GM19025 (cell line): ENCODE data around the gene KAT8.
"Not testable (repeated sequence)": the region's sequence is repeated elsewhere in the genome, so short reads cannot be mapped to it uniquely, and the experiment has no call there.

Source experiments
- ATAC-seq: cut with Tn5 transposase; IDR thresholded peaks from one replicate; pipeline ENCODE4 v1.9.1; 2021; ENCODE audit warnings: mild to moderate bottlenecking, low read depth, moderate library complexity; ENCODE audit not compliant: unreplicated experiment

KAT8 gene

DNA sequence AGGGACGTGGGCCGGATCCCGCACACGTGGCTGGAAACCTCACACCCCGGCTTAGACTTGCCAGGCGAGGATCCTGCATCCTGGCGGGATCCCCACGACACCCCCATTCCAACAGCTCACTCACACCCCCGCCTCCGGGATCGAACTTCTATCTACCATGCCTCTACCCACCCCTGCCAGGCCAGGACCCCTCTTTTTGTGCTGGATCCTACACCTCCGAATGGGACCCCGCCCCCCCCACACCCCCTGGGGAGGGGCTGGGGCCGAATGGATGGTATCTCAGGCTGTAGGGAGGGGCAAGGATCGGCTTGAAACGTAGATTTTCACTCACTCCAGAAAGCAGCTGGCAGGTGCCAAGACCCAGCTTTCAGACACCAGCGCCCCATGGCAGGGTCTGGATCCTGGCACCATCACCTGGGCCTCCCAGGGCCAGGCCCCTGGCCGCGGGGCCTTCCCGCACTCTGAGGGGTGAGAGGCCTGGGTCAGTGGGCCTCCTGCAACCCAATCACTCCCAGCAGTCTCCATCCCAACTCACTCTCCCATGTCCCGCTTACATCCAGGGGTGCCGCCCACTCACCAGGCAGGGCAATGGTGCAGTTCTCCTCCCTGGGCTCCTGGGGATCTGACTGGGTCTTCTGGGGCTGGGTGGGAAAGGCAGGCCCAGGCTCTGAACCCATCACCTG, 25.7 kb downstream of the KAT8 start:
- ATAC-seq, result no peak

DNA sequence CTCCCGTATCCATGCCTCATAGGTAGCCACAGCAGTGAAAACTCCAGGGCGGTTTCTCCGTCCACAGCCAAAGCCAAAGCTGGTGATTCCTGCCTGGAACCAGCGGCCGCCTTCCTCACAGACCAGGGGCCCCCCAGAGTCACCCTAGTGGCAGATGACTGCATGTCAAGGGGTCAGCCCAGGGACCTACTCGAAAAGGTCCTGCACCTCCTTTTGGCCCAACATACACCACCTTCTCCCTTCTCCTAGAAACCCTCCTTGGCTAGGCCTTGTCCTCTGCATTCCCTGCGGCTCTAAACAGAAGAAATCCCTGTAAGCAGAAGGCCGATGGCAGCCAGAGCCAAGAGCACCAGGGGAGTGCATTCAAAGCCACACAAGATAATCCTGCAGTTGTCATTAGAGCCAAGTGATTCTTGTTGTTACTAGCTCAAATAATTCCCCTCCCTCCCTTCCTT, 26.3 kb downstream of the KAT8 start:
- ATAC-seq, result no peak

DNA sequence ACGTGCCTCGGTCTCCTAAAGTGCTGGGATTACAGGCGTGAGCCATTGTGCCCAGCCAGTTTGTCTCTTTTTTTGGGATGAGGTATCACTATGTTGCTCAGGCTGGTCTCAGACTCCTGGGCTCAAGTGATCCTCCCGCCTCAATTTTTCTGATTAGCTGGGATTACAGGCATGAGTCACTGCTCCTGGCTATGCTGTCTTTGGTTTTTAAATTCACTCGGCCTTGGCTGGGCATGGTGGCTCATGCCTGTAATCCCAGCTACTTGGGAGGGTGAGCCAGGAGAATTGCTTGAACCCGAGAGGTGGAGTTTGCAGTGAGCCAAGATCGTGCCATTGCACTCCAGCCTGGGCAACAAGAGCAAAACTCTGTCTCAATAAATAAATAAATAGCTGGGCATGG, 27.0 kb downstream of the KAT8 start:
- ATAC-seq, result not testable (repeated sequence)

DNA sequence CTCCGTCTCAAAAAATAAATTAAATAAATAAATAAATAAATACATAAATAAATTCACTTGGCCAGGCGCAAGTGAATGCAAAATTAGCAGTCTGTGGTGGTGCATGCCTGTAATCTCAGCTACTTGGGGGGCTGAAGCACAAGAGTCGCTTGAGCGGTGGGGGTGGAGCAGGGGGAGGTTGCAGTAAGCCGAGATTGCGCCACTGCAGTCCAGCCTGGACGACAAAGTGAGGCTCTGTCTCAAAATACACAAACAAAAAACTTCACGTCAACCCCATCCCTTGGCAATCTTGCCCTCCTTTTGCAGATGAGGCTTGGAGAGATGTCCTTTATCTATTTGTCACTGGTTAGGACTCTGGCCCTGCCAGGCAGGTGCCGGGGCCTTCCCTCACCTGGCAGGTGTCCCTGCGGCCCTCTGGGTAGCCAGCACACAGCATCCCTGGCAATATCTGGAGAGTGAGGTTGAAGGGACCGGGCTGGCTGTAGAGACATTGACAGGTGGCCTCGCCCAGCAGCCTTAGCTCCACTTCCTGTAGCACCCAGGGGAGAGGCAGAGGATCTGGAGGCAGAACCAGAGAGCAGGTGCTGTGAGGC, 28.0 kb downstream of the KAT8 start:
- ATAC-seq, result no peak

DNA sequence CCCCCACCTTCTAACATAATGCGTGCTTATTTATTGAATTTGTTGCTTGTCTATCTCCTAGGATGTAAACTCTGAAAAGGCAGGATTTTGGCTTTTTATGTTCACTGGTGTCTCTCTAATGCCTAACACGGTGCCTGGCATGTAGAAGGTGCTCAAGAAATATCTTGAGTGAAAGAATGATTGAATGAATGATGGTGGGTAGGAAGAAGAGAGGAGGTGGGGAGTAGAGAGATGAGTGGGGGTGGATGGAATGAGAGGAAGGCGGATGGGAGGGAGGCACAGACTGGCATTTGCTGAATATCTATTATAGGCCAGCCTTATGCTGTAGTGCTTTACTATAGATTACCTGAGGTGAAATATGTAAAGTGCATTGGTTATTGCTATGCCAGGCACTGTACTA, 30.1 kb downstream of the KAT8 start:
- ATAC-seq, result no peak

DNA sequence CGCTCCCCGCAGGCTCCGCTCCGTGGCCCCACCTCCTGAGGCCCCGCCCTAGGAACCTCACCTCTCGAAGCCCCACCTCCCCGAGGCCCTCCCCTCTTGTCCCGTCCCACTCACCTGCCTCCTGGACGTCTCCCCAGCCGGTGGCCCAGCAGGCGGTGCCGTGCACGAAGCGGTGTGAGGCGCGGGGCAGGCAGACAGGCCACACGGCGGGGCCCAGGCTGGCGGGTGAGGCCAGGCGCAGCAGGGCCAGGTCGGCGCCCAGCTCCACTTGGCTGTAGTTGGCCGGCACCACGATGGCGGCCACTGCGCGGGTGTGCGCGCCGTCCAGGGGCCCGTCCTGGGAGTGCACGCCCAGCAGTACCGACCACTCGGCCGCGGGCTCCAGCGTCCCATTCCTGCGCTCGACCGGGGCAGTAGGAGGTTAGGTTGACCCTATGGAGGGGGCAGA, 30.8 kb downstream of the KAT8 start:
- no peak for ATAC-seq

DNA sequence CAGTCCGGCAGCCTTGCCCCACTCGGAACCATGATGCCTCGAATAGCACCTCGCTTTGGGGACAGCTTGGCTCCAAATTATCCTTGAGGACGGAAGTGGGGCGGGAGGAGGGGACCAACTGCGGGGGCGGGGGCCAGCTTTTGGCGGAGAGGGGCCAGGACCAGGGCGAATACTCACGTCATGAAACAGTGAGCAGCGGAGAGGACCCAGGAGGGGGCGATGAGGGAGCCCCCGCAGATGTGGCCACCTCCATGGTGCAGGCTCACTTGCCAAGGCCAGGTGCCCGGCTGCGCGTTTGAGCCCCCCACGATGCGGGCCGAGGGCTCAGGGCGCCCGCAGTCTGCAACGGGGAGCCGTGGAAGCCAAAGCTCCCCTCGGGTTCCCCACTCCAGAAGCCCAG, 31.4 kb downstream of the KAT8 start:
- no peak for ATAC-seq

DNA sequence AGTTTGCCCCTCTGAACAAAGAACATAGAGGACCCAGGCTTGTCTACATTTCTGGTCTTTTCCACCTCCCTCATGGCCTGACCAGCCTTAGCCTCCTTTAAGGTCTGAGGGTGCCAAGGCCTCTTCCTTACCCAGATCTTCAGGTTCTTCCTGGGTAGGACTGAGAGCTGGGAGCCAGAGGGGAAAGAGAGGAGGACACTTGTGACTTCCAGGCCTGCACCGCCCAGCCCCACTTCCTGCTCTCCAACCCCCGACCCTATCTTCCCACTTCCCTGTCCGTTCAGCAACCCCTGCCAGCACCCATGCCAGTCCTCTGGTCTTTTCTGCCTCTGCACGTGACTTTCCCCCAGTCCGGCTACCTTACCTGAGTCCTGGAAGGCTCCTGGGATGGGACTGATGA, 31.9 kb downstream of the KAT8 start:
- ATAC-seq, result no peak

DNA sequence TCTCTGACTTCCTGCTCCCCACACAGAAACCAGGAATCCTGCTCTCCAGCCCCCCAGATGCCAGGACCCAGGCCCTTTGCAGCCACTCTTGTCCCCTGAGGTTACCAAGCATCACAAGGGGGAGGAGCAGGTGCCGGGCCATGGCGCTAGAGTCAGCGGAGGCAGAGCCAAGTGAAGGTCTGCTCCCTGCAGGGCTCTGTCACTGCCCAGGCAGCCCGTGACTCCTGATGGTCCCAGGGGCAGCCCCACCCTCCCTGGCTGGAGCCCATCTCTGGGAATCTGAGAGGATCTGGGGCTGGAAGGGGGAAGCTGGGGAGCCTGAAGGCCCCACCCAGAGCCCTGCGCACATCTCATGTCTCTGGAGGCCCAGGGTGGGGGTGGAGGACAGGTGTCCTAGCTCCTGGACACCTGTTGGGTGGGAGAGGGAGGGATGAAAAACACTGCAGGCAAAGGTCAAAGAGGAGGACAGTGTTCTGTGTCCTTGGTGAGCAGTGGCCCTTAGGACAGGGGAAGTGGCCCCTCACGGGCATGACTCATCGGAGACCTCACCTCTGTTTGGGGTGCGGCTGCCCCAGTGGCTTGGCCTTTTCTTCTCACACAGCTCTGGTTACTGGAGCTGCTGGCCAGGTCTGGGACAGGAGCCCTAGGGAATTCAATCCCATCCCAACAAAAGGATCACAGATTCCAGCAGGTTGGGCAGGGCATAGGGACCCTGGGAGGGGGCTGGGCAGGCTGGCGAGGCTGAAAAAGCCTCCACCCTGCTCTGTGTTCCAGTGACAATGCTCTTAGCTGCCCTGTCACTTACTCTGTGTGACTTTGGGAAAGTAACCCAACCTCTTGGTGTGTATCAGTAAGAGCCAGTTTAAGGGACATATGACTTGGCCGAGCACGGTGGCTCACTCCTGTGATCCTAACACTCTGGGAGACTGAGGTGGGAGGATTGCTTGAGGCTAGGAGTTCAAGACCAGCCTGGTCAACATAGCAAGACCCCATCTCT, 32.7 kb downstream of the KAT8 start, which contains the start of gene PRSS36:
TSS of gene PRSS36 (minus strand) at position 173 of the 997 bp plus-strand sequence. CDS start at position 142, 31 bp downstream.
- no peak for ATAC-seq

DNA sequence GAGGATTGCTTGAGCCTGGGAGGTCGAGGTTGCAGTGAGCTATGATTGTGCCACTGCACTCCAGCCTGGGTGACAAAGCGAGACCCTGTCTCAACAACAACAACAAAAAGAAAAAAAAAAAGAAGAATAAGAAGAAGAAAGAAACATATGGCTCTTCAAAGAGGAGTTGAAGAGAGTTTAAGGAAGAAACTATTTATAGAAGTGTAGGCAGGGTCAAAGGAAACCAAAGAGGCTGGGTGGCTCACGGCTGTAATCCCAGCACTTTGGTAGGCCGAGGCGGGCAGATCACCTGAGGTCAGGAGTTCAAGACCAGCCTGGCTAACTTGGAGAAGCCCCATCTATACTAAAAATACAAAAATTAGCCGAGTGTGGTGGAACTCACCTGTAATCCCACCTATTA, 33.5 kb downstream of the KAT8 start:
- ATAC-seq, result not testable (repeated sequence)

DNA sequence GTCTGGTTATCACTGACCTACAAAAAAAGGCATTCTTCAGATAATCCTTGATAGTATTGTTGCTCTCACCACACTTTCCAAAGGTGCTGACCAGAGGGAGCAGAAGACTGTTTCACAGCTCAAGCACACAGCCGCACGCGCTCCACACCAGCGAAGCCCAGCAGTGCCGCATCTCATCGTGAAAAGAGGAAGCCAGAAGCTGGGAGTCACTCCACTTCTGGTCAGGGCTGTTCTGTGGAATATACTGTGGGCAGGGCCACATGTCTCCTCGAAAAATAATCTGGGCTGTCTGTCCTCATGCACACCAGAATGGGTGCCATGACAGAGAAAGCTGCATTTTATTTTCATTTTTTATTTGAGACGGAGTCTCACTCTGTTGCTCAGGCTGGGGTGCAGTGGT, 39.7 kb downstream of the KAT8 start:
- no peak for ATAC-seq

DNA sequence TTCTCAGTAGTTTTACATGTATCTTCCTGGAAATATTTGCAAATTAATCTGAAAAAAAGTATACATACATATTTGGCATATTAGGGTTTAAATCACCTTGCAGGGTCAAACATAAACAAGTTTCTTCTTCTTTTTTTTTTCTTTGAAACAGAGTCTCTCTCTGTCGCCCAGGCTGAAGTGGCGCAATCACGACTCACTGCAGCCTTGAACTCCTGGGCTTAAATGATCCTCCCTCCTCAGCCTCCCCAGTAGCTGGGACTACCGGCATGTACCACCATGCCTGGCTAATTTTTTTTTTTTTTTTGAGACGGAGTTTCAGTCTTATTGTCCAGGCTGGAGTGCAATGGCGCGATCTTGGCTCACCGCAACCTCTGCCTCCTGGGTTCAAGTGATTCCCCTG, 49.9 kb downstream of the KAT8 start:
- ATAC-seq, result no peak

DNA sequence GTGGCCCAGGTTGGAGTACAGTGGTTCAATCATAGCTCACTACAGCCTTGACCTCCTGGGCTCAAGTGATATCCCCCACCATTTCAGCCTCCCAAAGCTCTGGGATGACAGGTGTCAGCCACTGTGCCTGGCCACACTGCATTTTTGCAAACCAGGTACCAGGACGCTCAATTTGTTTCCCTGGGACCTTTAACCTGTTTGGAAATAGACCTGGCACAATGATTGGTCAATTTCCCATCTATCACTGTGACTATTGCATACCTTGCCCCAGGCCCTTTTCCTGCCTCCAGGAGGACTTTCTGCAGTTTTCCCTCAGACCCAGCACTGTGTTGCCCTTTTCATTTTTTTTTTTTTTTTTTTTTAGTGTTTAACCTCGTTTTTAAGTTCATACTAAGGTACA, 51.4 kb downstream of the KAT8 start:
- no peak for ATAC-seq

DNA sequence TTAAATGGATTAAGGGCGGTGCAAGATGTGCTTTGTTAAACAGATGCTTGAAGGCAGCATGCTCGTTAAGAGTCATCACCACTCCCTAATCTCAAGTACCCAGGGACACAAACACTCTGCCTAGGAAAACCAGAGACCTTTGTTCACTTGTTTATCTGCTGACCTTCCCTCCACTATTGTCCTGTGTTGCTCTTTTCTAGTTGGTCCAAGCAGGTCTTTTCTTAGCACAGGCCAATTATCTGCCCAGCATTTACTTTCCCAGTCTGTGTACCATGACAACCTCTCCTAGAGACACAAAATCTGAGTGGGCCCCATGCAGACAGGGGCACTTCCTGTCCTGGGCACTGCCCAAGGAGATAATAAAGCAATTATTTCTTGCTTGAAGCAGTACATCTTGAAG, 52.6 kb downstream of the KAT8 start:
- ATAC-seq, result not testable (repeated sequence)

DNA sequence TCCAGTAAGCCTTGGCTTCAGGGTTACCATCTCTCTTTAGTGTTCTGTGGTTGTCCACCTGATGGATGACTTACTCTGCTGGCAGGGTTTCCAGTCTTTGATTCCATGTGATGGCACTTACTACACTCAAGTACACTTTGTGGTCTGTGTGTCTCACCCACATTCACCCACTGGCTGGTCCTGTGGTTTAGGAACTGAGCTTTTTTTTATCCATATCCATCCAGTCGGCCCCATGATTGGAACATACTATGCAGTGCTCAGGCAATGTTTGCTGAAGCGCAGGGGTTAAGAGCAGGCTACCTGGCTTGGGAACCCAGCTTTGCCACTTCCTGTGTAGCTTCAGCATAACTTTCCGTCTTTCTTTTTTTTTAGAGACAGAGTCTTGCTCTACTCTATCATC, 59.7 kb downstream of the KAT8 start:
- ATAC-seq, result no peak

DNA sequence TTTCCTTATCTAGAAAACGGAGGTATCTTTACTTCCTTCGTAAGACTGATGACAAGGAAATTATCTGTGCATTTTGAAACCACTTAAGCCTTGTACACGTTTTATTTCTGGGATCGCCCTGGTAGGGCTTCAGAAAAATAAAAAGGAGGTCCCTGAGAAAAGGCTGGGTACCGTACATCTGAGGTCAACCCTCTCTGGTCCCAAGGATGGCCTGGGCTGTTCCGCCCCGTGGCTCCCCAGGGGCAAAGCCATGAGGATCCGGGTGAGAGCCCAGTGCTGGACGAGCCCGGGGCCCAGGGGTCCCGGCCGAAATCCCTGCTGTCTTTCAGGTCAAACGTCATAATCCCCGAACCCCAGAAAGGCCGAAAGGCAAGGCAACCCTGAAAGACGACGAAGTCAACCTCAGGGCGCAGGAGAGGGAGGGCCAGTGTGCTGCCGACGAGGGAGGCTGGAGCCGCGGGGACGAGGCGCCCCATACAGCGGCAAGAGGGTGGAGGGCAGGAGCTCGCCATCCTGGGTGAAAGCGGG, 61.8 kb downstream of the KAT8 start:
- ATAC-seq, result no peak

DNA sequence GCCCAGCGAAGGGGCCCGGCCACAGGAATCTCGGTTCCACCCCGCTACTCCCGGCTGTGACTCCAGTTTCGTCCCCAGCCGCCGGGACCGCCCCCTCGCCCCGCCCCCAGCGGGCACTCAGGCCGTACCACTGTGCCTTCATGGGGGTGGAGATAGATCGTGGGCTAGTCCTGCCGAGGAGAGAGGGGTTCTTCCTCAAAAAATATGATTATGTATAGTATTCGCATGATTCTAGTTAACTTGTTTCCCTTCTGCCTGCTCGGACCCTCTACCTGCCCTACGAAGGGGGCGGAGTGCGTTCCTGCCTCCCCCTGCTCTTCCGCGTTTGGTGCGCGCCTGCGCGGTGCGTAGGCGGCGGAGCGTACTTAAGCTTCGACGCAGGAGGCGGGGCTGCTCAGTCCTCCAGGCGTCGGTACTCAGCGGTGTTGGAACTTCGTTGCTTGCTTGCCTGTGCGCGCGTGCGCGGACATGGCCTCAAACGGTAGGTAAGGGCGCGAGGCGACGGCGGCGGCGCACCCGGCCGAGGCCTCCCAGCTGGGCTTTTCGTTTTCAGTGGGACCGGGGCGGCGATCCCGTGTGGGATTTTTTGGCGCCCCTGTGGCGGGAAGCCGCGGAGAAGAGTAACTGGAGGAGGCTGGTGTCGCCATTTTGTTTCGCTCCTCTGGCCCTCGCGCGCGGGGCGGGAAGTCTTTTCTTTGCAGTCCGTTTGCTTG, 62.4 kb downstream of the KAT8 start, which contains the start of gene FUS:
TSS of gene FUS (plus strand) at position 393 of the 713 bp plus-strand sequence. CDS start at position 469, 76 bp downstream.
- ATAC-seq, result peak; percentile 48
